K562 (cell line): Measurements from ENCODE around the gene DPP10. TPM values are rescaled to one million over a fixed set of nuclear protein-coding genes. Genes with fewer than 3 reads are reported as not detected.

ENCODE experiments used
- ATAC-seq: fragments of 200-7000 bp; cut with Tn5 transposase; 3 replicates; pipeline ENCODE4 v1.9.1; 2020; ENCODE audit warnings: moderate library complexity
- BruUV-seq: library from RNA; stranded (reverse); fragments of 400-500 nt; replicated peaks from 2 replicates; lab custom pipeline; 2021; lab: Mats Ljungman, UMichigan
- CTCF ChIA-PET: fragments of 300-600 bp; formaldehyde crosslinking; extraction: SDS; loops from one replicate; lab custom pipeline; 2021; ENCODE audit warnings: low intra/inter-chr PET ratio; lab: Yijun Ruan, JAX
- POLR2A ChIA-PET: fragments of 300-600, 350-650 bp; sonication (Branson Sonifier 250); formaldehyde crosslinking; extraction: SDS; loops from one replicate; lab custom pipeline; 2021; ENCODE audit warnings: antibody characterized with exemption, inconsistent platforms; lab: Yijun Ruan, JAX
- DNase-seq, 4 experiments: peaks; one replicate each; pipeline versions ENCODE4 v3.0.0 to v3.0.0-alpha.2; 2011 to 2018; ENCODE audit warnings: low spot score in 3 of 4, mixed read lengths in 3 of 4; ENCODE audit errors: extremely low read depth in 1 of 4
- FAIRE-seq: peaks from 2 replicates; lab custom pipeline; 2011; peaks lifted over from hg19 to GRCh38; lab: Jason Lieb, UNC
- H2AFZ ChIP-seq: 2 replicates; pipeline ENCODE4 v1.6.0; 2011; ENCODE audit warnings: low read depth, low read length, control low read depth, inconsistent platforms
- H3K27ac ChIP-seq: fragments of 200-600 bp; 3 replicates; pipeline ENCODE4 v1.8.0; 2011; ENCODE audit warnings: low read depth, mild to moderate bottlenecking, control low read depth, inconsistent platforms, low read length, moderate library complexity, mixed read lengths; ENCODE audit errors: extremely low read depth
- H3K27me3 ChIP-seq, 2 experiments: fragments of 300-600 bp in 1 of 2; 2 replicates in 1 of 2; 3 replicates in 1 of 2; pipeline versions ENCODE4 v1.6.0 to v1.8.0; 2011; ENCODE audit warnings: inconsistent platforms in 2 of 2, low read length in 2 of 2, mild to moderate bottlenecking in 1 of 2, mixed read lengths in 1 of 2, moderate library complexity in 1 of 2; ENCODE audit not compliant: control insufficient read depth in 2 of 2, insufficient read depth in 2 of 2
- H3K36me3 ChIP-seq: fragments of 300-600 bp; 3 replicates; pipeline ENCODE4 v1.8.0; 2011; ENCODE audit warnings: mild to moderate bottlenecking, low read length, inconsistent platforms; ENCODE audit not compliant: control insufficient read depth, insufficient read depth
- H3K4me1 ChIP-seq, 2 experiments: fragments of 200-600 bp in 1 of 2; replicated peaks in 1 of 2; 2 replicates in 1 of 2; 3 replicates in 1 of 2; pipeline versions ENCODE4 v1.5.1 to v1.8.0; 2011; ENCODE audit warnings: inconsistent platforms in 2 of 2, low read length in 2 of 2, mild to moderate bottlenecking in 1 of 2, mixed read lengths in 1 of 2, moderate library complexity in 1 of 2; ENCODE audit not compliant: control insufficient read depth in 2 of 2, insufficient read depth in 2 of 2
- H3K4me2 ChIP-seq: 2 replicates; pipeline ENCODE4 v1.6.1; 2011; ENCODE audit warnings: low read length, control low read depth, inconsistent platforms, mixed read lengths; ENCODE audit not compliant: insufficient read depth
- H3K4me3 ChIP-seq: fragments of 200-600 bp; sonication (generic), shearing (Covaris generic); 2 replicates; pipeline ENCODE4 v1.5.1; 2016; ENCODE audit warnings: control low read depth, inconsistent platforms
- H3K79me2 ChIP-seq: fragments of 200-600 bp; 3 replicates; pipeline ENCODE4 v1.8.0; 2011; ENCODE audit warnings: low read length, inconsistent platforms; ENCODE audit not compliant: control insufficient read depth, insufficient read depth
- H3K9ac ChIP-seq, 2 experiments: 2 replicates each; pipeline versions ENCODE4 v1.6.0 to v1.6.1; 2011; ENCODE audit warnings: low read depth in 2 of 2, low read length in 2 of 2, control low read depth in 1 of 2, inconsistent platforms in 1 of 2, mild to moderate bottlenecking in 1 of 2, mixed read lengths in 1 of 2; ENCODE audit not compliant: insufficient read depth in 1 of 2
- H3K9me1 ChIP-seq: one replicate; pipeline ENCODE4 v1.6.0; 2011; ENCODE audit warnings: inconsistent platforms, mild to moderate bottlenecking, low read length, moderate library complexity; ENCODE audit not compliant: control insufficient read depth, insufficient read depth
- H3K9me3 ChIP-seq: replicated peaks from 2 replicates; pipeline ENCODE4 v1.5.1; 2011; ENCODE audit warnings: low read depth, low read length, inconsistent platforms; ENCODE audit not compliant: control insufficient read depth, insufficient read depth
- H4K20me1 ChIP-seq: replicated peaks from 2 replicates; pipeline ENCODE4 v1.6.1; 2011; ENCODE audit warnings: low read length, inconsistent platforms, mixed read lengths; ENCODE audit not compliant: control insufficient read depth, insufficient read depth
- BRD9 ChIP-seq: fragments of 450-650 bp; IDR thresholded peaks from 2 replicates; pipeline ENCODE4 v1.6.1; 2018; ENCODE audit warnings: low read depth; ENCODE audit not compliant: partially characterized antibody
- CREB3L1 ChIP-seq: fragments of 450-650 bp; IDR thresholded peaks from 2 replicates; pipeline ENCODE4 v1.6.1; 2014; ENCODE audit warnings: low read depth, mild to moderate bottlenecking, moderate library complexity, borderline replicate concordance
- CREM ChIP-seq: IDR thresholded peaks from 2 replicates; pipeline ENCODE4 v1.6.1; 2014; ENCODE audit warnings: antibody characterized with exemption, low read depth
- EP300 ChIP-seq: IDR thresholded peaks from 2 replicates; pipeline ENCODE4 v1.6.1; 2012; ENCODE audit warnings: low read length, improper control_type of control experiment
- ESRRA ChIP-seq: fragments of 450-650 bp; IDR thresholded peaks from 2 replicates; pipeline ENCODE4 v1.6.1; 2014; ENCODE audit warnings: low read depth, mild to moderate bottlenecking, moderate library complexity, borderline replicate concordance
- ETV5 ChIP-seq: sonication (generic); formaldehyde crosslinking; IDR thresholded peaks from 2 replicates; pipeline ENCODE4 v1.4.0; 2020; ENCODE audit warnings: low read depth, mild to moderate bottlenecking, missing genetic modification reagents
- HSF4 ChIP-seq: fragments of 250-450 bp; sonication (Bioruptor Pico); IDR thresholded peaks from 2 replicates; pipeline ENCODE4 v2.1.2; 2022; ENCODE audit warnings: mild to moderate bottlenecking, moderate library complexity, borderline replicate concordance
- JUND ChIP-seq, 2 experiments: IDR thresholded peaks; 2 replicates in 1 of 2; 3 replicates in 1 of 2; pipeline ENCODE4 v1.6.1; 2011; ENCODE audit warnings: borderline replicate concordance in 2 of 2, low read depth in 2 of 2, low read length in 2 of 2, improper control_type of control experiment in 1 of 2, missing biosample characterization in 1 of 2, missing genetic modification characterization in 1 of 2, missing genetic modification reagents in 1 of 2
- LARP7 ChIP-seq: fragments of 450-650 bp; IDR thresholded peaks from 2 replicates; pipeline ENCODE4 v1.6.1; 2016
- MXI1 ChIP-seq: IDR thresholded peaks from 2 replicates; pipeline ENCODE4 v1.6.1; 2011; ENCODE audit warnings: low read depth, mild to moderate bottlenecking, improper control_type of control experiment, low read length
- NCOA4 ChIP-seq: fragments of 450-650 bp; IDR thresholded peaks from 2 replicates; pipeline ENCODE4 v1.6.1; 2018; ENCODE audit warnings: mild to moderate bottlenecking; ENCODE audit not compliant: partially characterized antibody
- RBFOX2 ChIP-seq: fragments of 200-400 bp; formaldehyde crosslinking; IDR thresholded peaks from 2 replicates; pipeline ENCODE4 v1.6.1; 2017; ENCODE audit warnings: low read depth, mild to moderate bottlenecking, low read length, moderate library complexity
- RBM15 ChIP-seq: fragments of 200-400 bp; formaldehyde crosslinking; IDR thresholded peaks from 2 replicates; pipeline ENCODE4 v1.6.1; 2018; ENCODE audit warnings: mild to moderate bottlenecking, low read length, moderate library complexity; ENCODE audit not compliant: insufficient read depth
- SMAD4 ChIP-seq: fragments of 250-450 bp; sonication (Bioruptor Pico); conservative IDR thresholded peaks from 2 replicates; pipeline ENCODE4 v1.8.0; 2021; ENCODE audit warnings: inconsistent platforms, mild to moderate bottlenecking, moderate library complexity
- SMARCB1 ChIP-seq: IDR thresholded peaks from 2 replicates; pipeline ENCODE4 v1.6.1; 2011; ENCODE audit warnings: improper control_type of control experiment, low read depth; ENCODE audit not compliant: insufficient read length
- SPI1 ChIP-seq: IDR thresholded peaks from 2 replicates; pipeline ENCODE4 v1.6.1; 2011; ENCODE audit warnings: low read depth, low read length, control low read depth, borderline replicate concordance
- ZFPM2 ChIP-seq: fragments of 250-450 bp; sonication (Bioruptor Pico); IDR thresholded peaks from 2 replicates; pipeline ENCODE4 v1.5.1; 2022; ENCODE audit warnings: mild to moderate bottlenecking
- ZNF354B ChIP-seq: fragments of 250-450 bp; sonication (Bioruptor Pico); IDR thresholded peaks from 2 replicates; pipeline ENCODE4 v1.4.0; 2020
- WGBS: fragments of 100-300 bp; shearing (Covaris generic); methylation state at CpG from one replicate; pipeline ENCODE4 v1.1.6; 2016; ENCODE audit warnings: low coverage, mixed read lengths; ENCODE audit not compliant: insufficient coverage; ENCODE audit errors: missing lambda C conversion rate; 5-methylcytosine and 5-hydroxymethylcytosine counted together
- in situ Hi-C: fragments of 300-500 bp; cut with MboI; formaldehyde crosslinking; loops from 4 replicates; pipeline ENCODE4 v1.15.0; 2018; ENCODE audit warnings: inconsistent platforms, mixed read lengths
- intact Hi-C: fragments of 100-400 bp; cut with micrococcal nuclease; formaldehyde crosslinking; loops from 2 replicates; pipeline ENCODE4 v1.14.2; 2022
- polyA plus RNA-seq, 8 experiments: library from polyadenylated mRNA; depleted of rRNA in 4 of 8; stranded (reverse) in 5 of 8; unstranded in 3 of 8; fragments of >200 nt; fragmentation: Nextera tagmentation in 2 of 8; fragmentation: Illumina TruSeq in 1 of 8; extraction: Ambion mirVana in 2 of 8; extraction: Trizol in 1 of 8; gene quantifications; 2 replicates each; pipeline versions ENCODE4 v1.2.1 to v1.2.3, GENCODE V29; 2011 to 2014; ENCODE audit warnings: inconsistent platforms in 1 of 8, missing spikeins in 1 of 8
- total RNA-seq, 7 experiments: library from RNA; depleted of rRNA in 6 of 7; stranded (reverse); fragments of >200 nt in 6 of 7; fragmentation: Illumina TruSeq in 2 of 7; extraction: Trizol in 2 of 7; gene quantifications; 2 replicates each; pipeline versions ENCODE4 v1.2.1 to v1.2.3, GENCODE V29; 2011 to 2021; ENCODE audit warnings: low replicate concordance in 1 of 7
- TF ChIP-seq, protein P1 (sequence below): sonication (generic); formaldehyde crosslinking; IDR thresholded peaks from 2 replicates; pipeline ENCODE4 v1.8.0; 2022; ENCODE audit warnings: mild to moderate bottlenecking, missing genetic modification reagents

Gene DPP10
- total and polyA plus RNA-seq, 9 of the 15 experiments (the other 6 are each of a cell fraction or from before 2014, with no cell fraction given) = not detected

DNA sequence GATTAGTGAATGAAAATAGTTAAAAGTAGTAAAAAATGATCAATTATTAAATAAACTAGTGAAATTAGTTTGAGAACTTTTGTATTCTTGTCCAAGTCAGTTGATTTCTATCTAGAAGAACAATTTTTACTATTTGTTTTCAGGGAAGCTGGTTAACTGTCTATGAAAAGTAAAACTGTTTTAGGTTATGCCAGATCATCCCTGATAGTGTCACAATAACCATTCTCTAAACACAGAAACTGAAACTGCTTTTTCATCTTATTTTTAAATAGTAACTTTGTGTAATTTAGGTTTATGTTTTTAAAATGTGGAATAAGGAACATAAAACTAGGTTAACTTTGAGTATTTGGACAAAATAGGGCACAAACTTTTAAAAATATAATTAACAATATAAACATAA is 1087.2 kb downstream of the DPP10 start (continued):
- no peak for TF ChIP-seq SMAD4 (CRISPR knock-in tag)
- no peak for TF ChIP-seq ETV5 (CRISPR knock-in tag)
- TF ChIP-seq MXI1 = no peak
- TF ChIP-seq SMARCB1 = no peak
- TF ChIP-seq ESRRA = no peak
- no peak for TF ChIP-seq ZFPM2 (CRISPR knock-in tag)
- no peak for TF ChIP-seq ZNF354B (CRISPR knock-in tag)
- no peak for TF ChIP-seq BRD9
- no peak for TF ChIP-seq JUND (IDR thresholded peaks at IDR 0.05; ENCODE audit: borderline replicate concordance, low read depth, low read length)
- TF ChIP-seq JUND (tag; IDR thresholded peaks at IDR 0.05; ENCODE audit: borderline replicate concordance, low read depth, low read length) = no peak
- TF ChIP-seq NCOA4 = no peak
- TF ChIP-seq LARP7 = no peak

- Histone ChIP-seq H3K9ac (no peak overlapping the region), H3K4me2 (no peak overlapping the region), H3K27me3 (no peaks in the 10 kb centered on the region), H3K36me3 (no peaks in the 10 kb centered on the region), H3K79me2 (no peaks in the 10 kb centered on the region), H3K9me1 (no peaks in the 10 kb centered on the region), H3K4me3 (no peak overlapping the region), H3K4me1 (no peaks in the 10 kb centered on the region), H2AFZ (no peak overlapping the region), H4K20me1 (no peaks in the 10 kb centered on the region), H3K27ac (no peak overlapping the region), H3K9me3 (no peaks in the 10 kb centered on the region)
- BruUV-seq = no TSS peak
- WGBS = 2% methylated on average over 4 of the region's 4 CpGs
- ChIA-PET CTCF (no interaction called here), POLR2A (no interaction called here)
- ATAC-seq (no peak), FAIRE-seq (no peak), DNase-seq (no peak)
- intact Hi-C loops (no loop called here), in situ Hi-C loops (no loop called here)
- TF ChIP-seq RBM15 = no peak
- TF ChIP-seq, protein P1, sequence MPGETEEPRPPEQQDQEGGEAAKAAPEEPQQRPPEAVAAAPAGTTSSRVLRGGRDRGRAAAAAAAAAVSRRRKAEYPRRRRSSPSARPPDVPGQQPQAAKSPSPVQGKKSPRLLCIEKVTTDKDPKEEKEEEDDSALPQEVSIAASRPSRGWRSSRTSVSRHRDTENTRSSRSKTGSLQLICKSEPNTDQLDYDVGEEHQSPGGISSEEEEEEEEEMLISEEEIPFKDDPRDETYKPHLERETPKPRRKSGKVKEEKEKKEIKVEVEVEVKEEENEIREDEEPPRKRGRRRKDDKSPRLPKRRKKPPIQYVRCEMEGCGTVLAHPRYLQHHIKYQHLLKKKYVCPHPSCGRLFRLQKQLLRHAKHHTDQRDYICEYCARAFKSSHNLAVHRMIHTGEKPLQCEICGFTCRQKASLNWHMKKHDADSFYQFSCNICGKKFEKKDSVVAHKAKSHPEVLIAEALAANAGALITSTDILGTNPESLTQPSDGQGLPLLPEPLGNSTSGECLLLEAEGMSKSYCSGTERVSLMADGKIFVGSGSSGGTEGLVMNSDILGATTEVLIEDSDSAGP (CRISPR knock-in tag) = no peak
- no peak for TF ChIP-seq CREB3L1
- no peak for TF ChIP-seq EP300
- TF ChIP-seq CREM = no peak
- no peak for TF ChIP-seq HSF4 (CRISPR knock-in tag)
- TF ChIP-seq RBFOX2 = no peak
- TF ChIP-seq SPI1 = no peak
Measured at GRCh38 chr2:115533081-115533480, 1090.6 kb downstream of the DPP10 start.
